GM19035 (cell line): ENCODE results near the gene MS4A18.

ENCODE experiments used
- ATAC-seq: cut with Tn5 transposase; IDR thresholded peaks from one replicate; pipeline ENCODE4 v1.9.1; 2021; ENCODE audit not compliant: unreplicated experiment

Gene MS4A18

DNA sequence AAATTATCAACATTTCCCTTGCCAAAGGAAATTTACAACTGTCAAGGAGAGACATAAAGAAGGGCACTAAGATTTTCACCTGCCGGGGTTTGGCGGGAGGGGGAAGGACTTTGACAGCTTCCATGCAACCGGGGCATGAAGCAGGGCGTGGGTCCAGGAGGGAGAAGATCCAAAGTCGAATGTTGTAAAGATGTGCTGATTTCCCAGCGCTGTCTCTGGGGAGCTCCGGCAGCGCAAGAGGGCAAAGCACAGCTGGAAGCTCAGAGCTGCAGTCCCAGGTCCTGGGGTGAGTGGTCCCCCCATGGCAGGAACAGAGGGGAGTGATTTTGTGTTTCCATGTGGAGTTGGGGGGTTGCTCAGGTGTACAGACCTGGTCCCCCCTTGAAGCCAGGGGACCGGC is 60.6 kb downstream of the MS4A18 start, which contains the start of gene MS4A10:
TSS of gene MS4A10 (plus strand) at position 198 of the 400 bp plus-strand sequence. CDS start 5,003 bp downstream, outside the sequence.
- no peak for ATAC-seq

DNA sequence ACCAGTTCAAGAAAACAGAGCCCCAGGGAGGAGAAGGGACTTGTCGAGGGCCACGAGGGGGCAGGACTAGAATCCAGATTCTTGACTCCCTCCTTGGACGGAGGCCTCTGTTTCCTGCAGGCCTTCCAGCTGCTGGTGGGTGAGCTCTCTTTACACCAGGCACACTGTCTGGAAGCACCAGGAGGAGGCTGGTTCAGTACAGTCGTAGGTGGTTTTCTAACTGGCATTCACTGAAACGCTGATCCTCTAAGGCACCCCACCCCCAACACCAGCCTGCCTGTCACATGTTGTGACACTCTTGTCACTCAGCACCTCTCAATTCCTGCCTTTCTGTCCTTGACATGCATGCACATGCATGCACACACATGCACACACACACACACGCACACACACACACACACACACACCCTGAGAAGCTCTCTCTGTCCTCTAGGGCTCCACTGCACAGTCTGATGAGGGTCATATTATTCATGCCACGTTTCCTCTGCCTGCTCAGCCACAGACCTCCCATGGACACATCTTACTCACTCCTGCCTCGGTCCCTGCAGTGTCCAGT is 61.4 kb downstream of the MS4A18 start:
- no peak for ATAC-seq

DNA sequence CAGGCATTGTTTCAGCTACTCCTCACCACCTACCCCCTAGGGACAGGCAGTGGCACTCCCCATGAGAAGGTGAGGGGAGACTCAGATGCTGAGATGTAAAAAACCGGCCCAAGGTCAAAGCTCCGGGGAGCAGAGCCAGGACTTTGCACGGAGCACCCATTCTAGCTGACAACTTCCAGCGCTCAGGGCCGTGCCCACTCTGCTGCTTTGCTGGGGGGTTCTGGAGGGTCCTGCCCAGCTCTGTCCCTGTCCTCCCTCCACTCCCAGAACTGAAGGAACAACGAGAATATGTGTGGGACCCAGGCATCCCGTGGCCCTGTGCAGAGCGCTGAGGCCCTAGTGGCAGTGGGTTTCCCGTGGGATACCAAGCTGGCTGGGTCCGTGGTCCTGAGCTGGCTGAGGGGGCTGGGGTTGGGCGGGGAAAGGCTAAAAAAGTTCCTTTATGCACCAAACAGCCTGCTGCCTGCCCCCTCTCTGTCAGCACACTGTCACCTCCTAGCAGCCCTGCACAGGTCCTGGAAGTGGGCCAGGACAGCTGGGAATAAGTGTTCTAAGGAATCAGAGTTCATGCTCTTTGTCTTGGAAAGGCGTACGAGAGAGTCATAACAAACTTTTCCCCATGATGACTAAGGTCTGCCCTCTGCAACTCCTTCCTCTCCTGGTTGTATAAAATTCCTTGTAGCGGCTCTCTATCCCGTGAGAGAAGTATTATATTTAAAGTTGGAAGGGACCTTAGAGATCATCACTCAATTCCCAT is 62.5 kb downstream of the MS4A18 start:
- no peak for ATAC-seq

DNA sequence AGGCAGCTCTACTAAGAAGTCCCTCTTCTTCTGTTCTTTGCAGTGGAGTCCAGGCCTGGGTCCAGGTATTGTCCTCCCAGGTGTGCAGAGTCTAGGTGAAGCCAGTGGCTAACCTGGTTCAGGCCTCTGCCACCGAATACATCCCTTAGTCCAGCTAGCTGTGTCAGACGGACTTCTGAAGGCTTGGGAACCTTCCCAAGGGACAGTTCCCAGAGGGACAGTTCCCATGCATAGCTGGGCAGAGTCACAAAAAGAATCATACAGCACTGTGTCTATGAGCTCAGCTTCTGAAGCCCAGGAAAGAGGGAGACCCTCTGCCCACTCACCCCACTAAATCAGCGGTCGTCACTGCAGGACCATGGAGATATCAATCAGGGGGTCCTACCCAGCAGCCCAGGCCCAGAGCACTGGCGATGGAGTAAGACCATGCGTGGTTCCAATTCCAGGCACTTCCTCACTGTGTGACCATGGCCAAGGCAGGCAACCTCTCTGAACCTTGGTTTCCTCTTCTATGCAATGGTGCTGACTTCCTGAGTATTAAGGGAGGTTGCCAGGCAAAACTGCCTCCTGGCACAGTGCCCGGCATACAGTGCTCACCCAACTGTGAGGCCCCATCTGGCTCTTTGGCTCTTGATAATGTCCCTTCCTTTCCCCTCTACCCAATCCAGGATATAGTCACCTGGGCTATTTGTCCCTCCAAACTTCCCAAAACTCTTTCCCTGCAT is 64.0 kb downstream of the MS4A18 start:
- ATAC-seq: no peak

DNA sequence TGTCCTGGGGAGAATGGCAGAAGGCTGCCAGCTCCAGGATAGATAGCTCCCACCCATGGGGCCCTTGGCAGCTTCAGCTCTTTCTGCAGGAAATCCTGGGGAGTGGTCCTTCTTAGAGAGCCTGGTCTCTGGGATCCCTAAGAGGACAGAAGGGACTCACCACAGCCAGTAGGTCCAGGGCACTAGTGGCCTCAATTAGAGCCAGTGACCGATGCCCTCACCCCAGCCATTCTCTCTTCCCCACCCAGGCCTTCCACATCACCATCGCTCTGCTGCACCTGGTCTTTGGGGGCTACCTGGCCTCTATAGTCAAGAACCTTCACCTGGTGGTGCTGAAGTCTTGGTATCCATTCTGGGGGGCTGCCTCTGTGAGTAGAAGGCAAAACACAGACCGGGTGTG is 66.2 kb downstream of the MS4A18 start:
- no peak for ATAC-seq

DNA sequence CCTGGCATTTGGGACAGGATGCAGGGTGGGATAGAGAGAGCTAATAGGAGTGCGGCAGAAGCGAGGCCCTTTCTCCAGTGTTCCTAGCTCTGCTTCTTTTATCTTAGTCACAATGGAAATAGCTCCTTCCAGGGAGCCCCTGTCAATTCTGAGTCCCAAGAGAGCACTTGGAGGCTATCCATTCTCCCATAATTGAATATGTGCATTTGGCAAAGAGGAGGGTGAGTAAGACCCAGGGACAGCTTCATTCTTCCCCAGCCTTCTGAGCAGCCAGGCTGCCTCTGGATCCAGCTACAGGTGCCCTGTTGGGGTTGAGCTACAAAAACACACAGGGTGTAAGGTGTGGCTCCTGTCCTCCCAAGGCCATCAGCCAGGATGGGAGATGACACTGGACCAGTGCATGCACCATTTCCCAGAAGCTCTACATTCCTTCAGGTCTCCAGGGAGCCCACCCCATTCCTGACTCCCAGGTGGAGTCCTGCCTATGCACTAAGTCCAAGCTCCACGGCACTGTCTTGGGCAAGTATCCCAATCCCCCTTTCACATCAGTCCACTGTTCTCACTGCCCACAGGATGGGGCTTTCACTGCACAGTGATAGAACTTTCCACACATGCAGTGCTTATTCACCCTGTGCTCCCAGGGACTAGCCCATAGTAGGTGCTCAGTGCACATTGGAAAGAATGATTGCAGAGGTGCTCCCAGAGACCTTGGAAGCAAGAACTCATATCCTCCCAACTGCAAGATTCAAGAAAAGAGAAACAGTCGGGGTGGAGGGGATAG is 66.8 kb downstream of the MS4A18 start:
- no peak for ATAC-seq

DNA sequence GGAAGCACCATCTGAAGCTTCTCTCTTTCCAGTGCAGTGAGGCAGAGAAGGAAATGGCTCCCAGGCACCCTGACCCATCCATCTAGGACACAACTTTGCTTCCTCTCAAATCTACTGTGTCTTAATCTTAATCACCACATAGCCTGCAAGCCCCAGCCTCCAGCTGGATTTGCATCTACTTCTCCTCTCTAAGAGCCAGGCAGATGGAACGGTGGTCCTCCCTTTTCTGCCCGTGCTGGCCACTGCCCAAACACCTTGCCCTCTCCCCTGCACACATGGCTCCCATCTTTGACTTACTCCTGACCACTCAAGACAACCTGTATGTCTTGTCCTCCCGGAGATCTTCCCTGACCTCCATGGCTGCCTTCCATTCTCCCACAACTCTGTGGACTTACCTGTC is 68.0 kb downstream of the MS4A18 start:
- no peak for ATAC-seq
